ENCODE results near the gene SF3B3.

The SF3B3 gene

GRCh38 chr16:70482624-70483023 lies 41.0 kb upstream of the SF3B3 start:
- Histone ChIP-seq H3K9me3 (no peaks in the 10 kb centered on the region), H3K36me3 (peaks cover 79% of the 10 kb centered on the region), H3K4me3 (no peak overlapping the region), H3K27me3 (no peaks in the 10 kb centered on the region), H3K4me1 (peaks cover 17% of the 10 kb centered on the region), H3K4me2 (no peak overlapping the region), H4K20me1 (no peaks in the 10 kb centered on the region), H3K27ac (0 out of 2 replicates have a peak overlapping the region, but pooled peaks have one; percentile 55), H3K9ac (no peak overlapping the region)
- no peak for TF ChIP-seq Cebpa-rat (IDR thresholded peaks at IDR 0.05)

- H3K9ac ChIP-seq = no peak overlapping the region
- H3K27me3 ChIP-seq = no peaks in the 10 kb centered on the region
- H4K20me1 ChIP-seq = no peaks in the 10 kb centered on the region
- H3K36me3 ChIP-seq = peaks cover 79% of the 10 kb centered on the region
- H3K27ac ChIP-seq = peak overlapping the region; percentile 43; the same call in 1 of the 2 replicates
- no peak overlapping the region for H3K4me3 ChIP-seq
- no peaks in the 10 kb centered on the region for H3K9me3 ChIP-seq
- peak overlapping the region; percentile 39 for H3K4me2 ChIP-seq
- TF ChIP-seq Cebpa-rat (IDR thresholded peaks at IDR 0.05) = no peak
- peaks cover 17% of the 10 kb centered on the region for H3K4me1 ChIP-seq
Observed at GRCh38 chr16:70483426-70483825, 40.2 kb upstream of the SF3B3 start.

GRCh38 chr16:70484867-70485266 lies 38.7 kb upstream of the SF3B3 start:
- no peak overlapping the region for H3K4me2 ChIP-seq
- no peak overlapping the region for H3K27ac ChIP-seq
- H4K20me1 ChIP-seq = no peaks in the 10 kb centered on the region
- no peaks in the 10 kb centered on the region for H3K27me3 ChIP-seq
- TF ChIP-seq Cebpa-rat (IDR thresholded peaks at IDR 0.05) = no peak
- no peak overlapping the region for H3K9ac ChIP-seq
- no peaks in the 10 kb centered on the region for H3K9me3 ChIP-seq
- peaks cover 18% of the 10 kb centered on the region for H3K4me1 ChIP-seq
- H3K4me3 ChIP-seq = no peak overlapping the region
- peaks cover 74% of the 10 kb centered on the region for H3K36me3 ChIP-seq

GRCh38 chr16:70490261-70490660 lies 33.4 kb upstream of the SF3B3 start:
- peak overlapping the region; percentile 52 for H3K4me2 ChIP-seq
- no peaks in the 10 kb centered on the region for H4K20me1 ChIP-seq
- H3K27me3 ChIP-seq = no peaks in the 10 kb centered on the region
- TF ChIP-seq Cebpa-rat (IDR thresholded peaks at IDR 0.05) = no peak
- no peak overlapping the region for H3K4me3 ChIP-seq
- H3K27ac ChIP-seq = 0 out of 2 replicates have a peak overlapping the region, but pooled peaks have one; percentile 11
- H3K9ac ChIP-seq = no peak overlapping the region
- H3K4me1 ChIP-seq = peaks cover 25% of the 10 kb centered on the region
- no peaks in the 10 kb centered on the region for H3K9me3 ChIP-seq
- peaks cover 78% of the 10 kb centered on the region for H3K36me3 ChIP-seq

GRCh38 chr16:70493802-70494201 lies 29.8 kb upstream of the SF3B3 start:
- Histone ChIP-seq H3K4me1 (peaks cover 25% of the 10 kb centered on the region), H3K9ac (no peak overlapping the region), H4K20me1 (no peaks in the 10 kb centered on the region), H3K36me3 (peaks cover 79% of the 10 kb centered on the region), H3K9me3 (no peaks in the 10 kb centered on the region), H3K27ac (no peak overlapping the region), H3K27me3 (no peaks in the 10 kb centered on the region), H3K4me2 (no peak overlapping the region), H3K4me3 (no peak overlapping the region)
- TF ChIP-seq Cebpa-rat (IDR thresholded peaks at IDR 0.05) = no peak

- Histone ChIP-seq H3K4me1 (peaks cover 25% of the 10 kb centered on the region), H3K27ac (no peak overlapping the region), H3K4me3 (no peak overlapping the region), H3K9ac (no peak overlapping the region), H3K36me3 (peaks cover 82% of the 10 kb centered on the region), H3K27me3 (no peaks in the 10 kb centered on the region), H3K9me3 (no peaks in the 10 kb centered on the region), H4K20me1 (no peaks in the 10 kb centered on the region), H3K4me2 (no peak overlapping the region)
- TF ChIP-seq Cebpa-rat (IDR thresholded peaks at IDR 0.05) = no peak
Observed at GRCh38 chr16:70494202-70494770, 29.3 kb upstream of the SF3B3 start.

GRCh38 chr16:70494777-70495176 lies 28.8 kb upstream of the SF3B3 start:
- Histone ChIP-seq H3K36me3 (peaks cover 84% of the 10 kb centered on the region), H3K27me3 (no peaks in the 10 kb centered on the region), H4K20me1 (no peaks in the 10 kb centered on the region), H3K4me2 (no peak overlapping the region), H3K4me3 (no peak overlapping the region), H3K4me1 (peaks cover 24% of the 10 kb centered on the region), H3K9ac (no peak overlapping the region), H3K27ac (no peak overlapping the region), H3K9me3 (no peaks in the 10 kb centered on the region)
- no peak for TF ChIP-seq Cebpa-rat (IDR thresholded peaks at IDR 0.05)

- no peak overlapping the region for H3K27ac ChIP-seq
- H3K9ac ChIP-seq = no peak overlapping the region
- no peaks in the 10 kb centered on the region for H3K9me3 ChIP-seq
- no peaks in the 10 kb centered on the region for H3K27me3 ChIP-seq
- no peaks in the 10 kb centered on the region for H4K20me1 ChIP-seq
- no peak for TF ChIP-seq Cebpa-rat (IDR thresholded peaks at IDR 0.05)
- peaks cover 89% of the 10 kb centered on the region for H3K36me3 ChIP-seq
- no peak overlapping the region for H3K4me3 ChIP-seq
- H3K4me1 ChIP-seq = peaks cover 16% of the 10 kb centered on the region
- no peak overlapping the region for H3K4me2 ChIP-seq
Observed at GRCh38 chr16:70495425-70496182, 28.0 kb upstream of the SF3B3 start.

- Histone ChIP-seq H3K9me3 (no peaks in the 10 kb centered on the region), H3K36me3 (peaks cover 95% of the 10 kb centered on the region), H3K4me2 (no peak overlapping the region), H4K20me1 (no peaks in the 10 kb centered on the region), H3K4me3 (no peak overlapping the region), H3K4me1 (peaks cover 7% of the 10 kb centered on the region), H3K27me3 (no peaks in the 10 kb centered on the region), H3K27ac (no peak overlapping the region), H3K9ac (no peak overlapping the region)
- no peak for TF ChIP-seq Cebpa-rat (IDR thresholded peaks at IDR 0.05)
Observed at GRCh38 chr16:70496513-70496912, 27.1 kb upstream of the SF3B3 start.

- Histone ChIP-seq H3K4me3 (no peak overlapping the region), H3K4me2 (peak overlapping the region; percentile 25), H3K9me3 (no peaks in the 10 kb centered on the region), H3K9ac (no peak overlapping the region), H3K36me3 (peaks cover 92% of the 10 kb centered on the region), H4K20me1 (no peaks in the 10 kb centered on the region), H3K27me3 (no peaks in the 10 kb centered on the region), H3K4me1 (peaks cover 6% of the 10 kb centered on the region), H3K27ac (no peak overlapping the region)
- TF ChIP-seq Cebpa-rat (IDR thresholded peaks at IDR 0.05) = no peak
Observed at GRCh38 chr16:70508752-70509151, 14.9 kb upstream of the SF3B3 start.
